ENCODE results near the gene SNRNP200.

DNA sequence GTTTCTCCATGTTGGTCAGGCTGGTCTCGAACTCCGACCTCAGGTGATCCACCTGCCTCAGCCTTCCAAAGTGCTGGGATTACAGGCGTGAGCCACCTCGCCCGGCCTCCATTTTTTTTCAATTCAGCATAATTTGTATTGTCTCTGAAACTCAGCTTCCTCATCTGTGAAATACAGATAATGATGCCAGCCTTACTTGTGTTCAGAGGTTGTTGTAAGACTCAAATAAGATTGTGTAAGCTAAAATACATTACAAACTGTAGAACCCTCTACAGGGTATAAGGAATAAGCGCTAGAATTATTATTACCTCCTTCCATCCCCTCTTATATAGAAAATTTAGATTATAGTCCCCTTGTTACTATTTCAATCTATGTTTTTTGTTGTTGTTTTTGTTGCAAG lies 71.9 kb downstream of the SNRNP200 start:
- TF ChIP-seq, protein P1, sequence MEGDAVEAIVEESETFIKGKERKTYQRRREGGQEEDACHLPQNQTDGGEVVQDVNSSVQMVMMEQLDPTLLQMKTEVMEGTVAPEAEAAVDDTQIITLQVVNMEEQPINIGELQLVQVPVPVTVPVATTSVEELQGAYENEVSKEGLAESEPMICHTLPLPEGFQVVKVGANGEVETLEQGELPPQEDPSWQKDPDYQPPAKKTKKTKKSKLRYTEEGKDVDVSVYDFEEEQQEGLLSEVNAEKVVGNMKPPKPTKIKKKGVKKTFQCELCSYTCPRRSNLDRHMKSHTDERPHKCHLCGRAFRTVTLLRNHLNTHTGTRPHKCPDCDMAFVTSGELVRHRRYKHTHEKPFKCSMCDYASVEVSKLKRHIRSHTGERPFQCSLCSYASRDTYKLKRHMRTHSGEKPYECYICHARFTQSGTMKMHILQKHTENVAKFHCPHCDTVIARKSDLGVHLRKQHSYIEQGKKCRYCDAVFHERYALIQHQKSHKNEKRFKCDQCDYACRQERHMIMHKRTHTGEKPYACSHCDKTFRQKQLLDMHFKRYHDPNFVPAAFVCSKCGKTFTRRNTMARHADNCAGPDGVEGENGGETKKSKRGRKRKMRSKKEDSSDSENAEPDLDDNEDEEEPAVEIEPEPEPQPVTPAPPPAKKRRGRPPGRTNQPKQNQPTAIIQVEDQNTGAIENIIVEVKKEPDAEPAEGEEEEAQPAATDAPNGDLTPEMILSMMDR (IDR thresholded peaks at IDR 0.05) = no peak
- TF ChIP-seq POLR2A (IDR thresholded peaks at IDR 0.05) = no peak
